ENCODE measurements around the gene AREL1.

The AREL1 gene

DNA sequence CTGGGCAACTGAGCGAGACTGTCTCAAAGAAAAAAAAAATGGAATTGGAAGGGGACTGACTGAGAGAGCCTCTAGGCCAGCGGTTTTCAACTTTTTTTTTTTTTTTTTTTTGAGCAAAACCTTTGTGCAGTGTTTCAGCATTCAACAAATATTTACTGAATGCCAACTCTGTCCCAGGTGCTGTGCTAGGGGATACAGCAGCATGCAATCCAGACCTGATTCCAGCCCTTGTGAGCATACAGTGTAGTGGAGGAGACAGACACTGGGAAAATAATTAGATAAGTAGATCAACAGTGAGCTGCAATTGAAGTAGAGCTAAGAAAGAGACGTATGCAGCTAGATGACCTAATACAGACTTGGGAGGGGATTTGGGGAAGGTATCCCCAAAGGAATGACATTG lies 77.0 kb downstream of the AREL1 start:
- H3K4me1 ChIP-seq (ENCODE audit: control insufficient read depth, insufficient read depth, low read length), result no peaks in the 10 kb centered on the region
- H3K4me3 ChIP-seq (ENCODE audit: low read depth, low read length), result no peak overlapping the region
- TF ChIP-seq, protein P1, sequence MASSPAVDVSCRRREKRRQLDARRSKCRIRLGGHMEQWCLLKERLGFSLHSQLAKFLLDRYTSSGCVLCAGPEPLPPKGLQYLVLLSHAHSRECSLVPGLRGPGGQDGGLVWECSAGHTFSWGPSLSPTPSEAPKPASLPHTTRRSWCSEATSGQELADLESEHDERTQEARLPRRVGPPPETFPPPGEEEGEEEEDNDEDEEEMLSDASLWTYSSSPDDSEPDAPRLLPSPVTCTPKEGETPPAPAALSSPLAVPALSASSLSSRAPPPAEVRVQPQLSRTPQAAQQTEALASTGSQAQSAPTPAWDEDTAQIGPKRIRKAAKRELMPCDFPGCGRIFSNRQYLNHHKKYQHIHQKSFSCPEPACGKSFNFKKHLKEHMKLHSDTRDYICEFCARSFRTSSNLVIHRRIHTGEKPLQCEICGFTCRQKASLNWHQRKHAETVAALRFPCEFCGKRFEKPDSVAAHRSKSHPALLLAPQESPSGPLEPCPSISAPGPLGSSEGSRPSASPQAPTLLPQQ (tag by site-specific recombination; IDR thresholded peaks at IDR 0.05), result no peak
- TF ChIP-seq ZNF138 (tag by site-specific recombination; IDR thresholded peaks at IDR 0.05; ENCODE audit: borderline replicate concordance) (no peak), ZNF501 (tag by site-specific recombination; IDR thresholded peaks at IDR 0.05) (no peak), ZNF146 (tag by site-specific recombination; IDR thresholded peaks at IDR 0.05) (no peak), ZNF571 (tag by site-specific recombination; IDR thresholded peaks at IDR 0.05) (no peak), ZNF354C (tag by site-specific recombination; IDR thresholded peaks at IDR 0.05; ENCODE audit: borderline replicate concordance, low read depth) (no peak), ZNF184 (tag by site-specific recombination; IDR thresholded peaks at IDR 0.05) (no peak), ZNF223 (tag by site-specific recombination; IDR thresholded peaks at IDR 0.05) (no peak), ZNF544 (tag by site-specific recombination; IDR thresholded peaks at IDR 0.05) (no peak), ZNF302 (tag by site-specific recombination; IDR thresholded peaks at IDR 0.05; ENCODE audit: low read depth) (no peak), ZNF768 (tag by site-specific recombination; IDR thresholded peaks at IDR 0.05) (no peak), OVOL3 (tag by site-specific recombination; IDR thresholded peaks at IDR 0.05) (no peak), ZSCAN23 (tag by site-specific recombination; IDR thresholded peaks at IDR 0.05) (no peak), ZNF37A (tag by site-specific recombination; IDR thresholded peaks at IDR 0.05) (no peak)
- TF ChIP-seq, protein P2, sequence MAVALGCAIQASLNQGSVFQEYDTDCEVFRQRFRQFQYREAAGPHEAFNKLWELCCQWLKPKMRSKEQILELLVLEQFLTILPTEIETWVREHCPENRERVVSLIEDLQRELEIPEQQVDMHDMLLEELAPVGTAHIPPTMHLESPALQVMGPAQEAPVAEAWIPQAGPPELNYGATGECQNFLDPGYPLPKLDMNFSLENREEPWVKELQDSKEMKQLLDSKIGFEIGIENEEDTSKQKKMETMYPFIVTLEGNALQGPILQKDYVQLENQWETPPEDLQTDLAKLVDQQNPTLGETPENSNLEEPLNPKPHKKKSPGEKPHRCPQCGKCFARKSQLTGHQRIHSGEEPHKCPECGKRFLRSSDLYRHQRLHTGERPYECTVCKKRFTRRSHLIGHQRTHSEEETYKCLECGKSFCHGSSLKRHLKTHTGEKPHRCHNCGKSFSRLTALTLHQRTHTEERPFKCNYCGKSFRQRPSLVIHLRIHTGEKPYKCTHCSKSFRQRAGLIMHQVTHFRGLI (tag by site-specific recombination; IDR thresholded peaks at IDR 0.05), result no peak
- ChIA-PET CTCF (no interaction called here), POLR2A (no interaction called here)
- no peak overlapping the region for H3K27ac ChIP-seq (ENCODE audit: extremely low read depth, low read depth, low read length)
- no peaks in the 10 kb centered on the region for H3K36me3 ChIP-seq (ENCODE audit: control insufficient read depth in 2 of 2, insufficient read depth in 1 of 2, low read length in 2 of 2)
- no peaks in the 10 kb centered on the region for H3K9me3 ChIP-seq (ENCODE audit: control insufficient read depth, insufficient read depth, low read depth, low read length)

DNA sequence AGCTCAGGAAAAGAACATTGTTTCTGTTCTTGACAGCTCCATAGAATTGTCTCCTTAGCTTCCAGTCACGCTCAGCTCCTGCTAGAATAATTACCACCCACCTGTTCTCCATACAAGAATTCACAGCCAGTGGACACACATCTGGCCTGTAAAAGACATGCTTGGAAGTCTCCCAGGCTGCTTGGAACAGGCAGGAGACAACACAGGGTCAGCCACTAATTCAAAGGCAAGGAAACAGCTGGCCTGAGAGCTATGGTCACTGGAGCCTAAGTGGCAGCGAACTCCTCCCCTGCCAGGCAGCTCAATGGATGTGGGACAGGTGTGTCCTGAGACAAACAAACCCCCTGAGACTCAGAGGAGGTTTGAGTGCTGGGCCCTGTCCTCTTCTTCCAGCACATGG lies 77.9 kb downstream of the AREL1 start:
- ChIA-PET CTCF (interaction anchor here (0.6 kb wide), 1 partner anchor 14 kb away, joined by 3 read pairs; no protein-coding TSS in a partner anchor), POLR2A (no interaction called here)
- Histone ChIP-seq H3K4me1 (ENCODE audit: control insufficient read depth, insufficient read depth, low read length) (no peaks in the 10 kb centered on the region), H3K4me3 (ENCODE audit: low read depth, low read length) (no peak overlapping the region), H3K36me3 (ENCODE audit: control insufficient read depth in 2 of 2, insufficient read depth in 1 of 2, low read length in 2 of 2) (no peaks in the 10 kb centered on the region), H3K27ac (ENCODE audit: extremely low read depth, low read depth, low read length) (no peak overlapping the region), H3K9me3 (ENCODE audit: control insufficient read depth, insufficient read depth, low read depth, low read length) (no peaks in the 10 kb centered on the region)
- TF ChIP-seq ZNF391 (tag by site-specific recombination; IDR thresholded peaks at IDR 0.05; ENCODE audit: borderline replicate concordance, low read depth) (no peak), ZNF654 (tag by site-specific recombination; IDR thresholded peaks at IDR 0.05; ENCODE audit: low read depth) (no peak), KLF1 (tag by site-specific recombination; IDR thresholded peaks at IDR 0.05) (no peak), ZNF416 (tag by site-specific recombination; IDR thresholded peaks at IDR 0.05) (no peak), ZNF629 (tag by site-specific recombination; IDR thresholded peaks at IDR 0.05) (no peak)
- TF ChIP-seq, protein P3, sequence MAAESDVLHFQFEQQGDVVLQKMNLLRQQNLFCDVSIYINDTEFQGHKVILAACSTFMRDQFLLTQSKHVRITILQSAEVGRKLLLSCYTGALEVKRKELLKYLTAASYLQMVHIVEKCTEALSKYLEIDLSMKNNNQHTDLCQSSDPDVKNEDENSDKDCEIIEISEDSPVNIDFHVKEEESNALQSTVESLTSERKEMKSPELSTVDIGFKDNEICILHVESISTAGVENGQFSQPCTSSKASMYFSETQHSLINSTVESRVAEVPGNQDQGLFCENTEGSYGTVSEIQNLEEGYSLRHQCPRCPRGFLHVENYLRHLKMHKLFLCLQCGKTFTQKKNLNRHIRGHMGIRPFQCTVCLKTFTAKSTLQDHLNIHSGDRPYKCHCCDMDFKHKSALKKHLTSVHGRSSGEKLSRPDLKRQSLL (tag by site-specific recombination; IDR thresholded peaks at IDR 0.05), result no peak
